ENCODE data around the gene ATP1A3. TPM values are rescaled to one million over a fixed set of nuclear protein-coding genes. Genes with fewer than 3 reads are reported as not detected.

Gene ATP1A3
- total and polyA plus RNA-seq, 4 donors = 0.09 to 0.40 (median 0.13) TPM

GRCh38 chr19:41930322-41930722, 63.7 kb downstream of the ATP1A3 start:
- H3K4me1 ChIP-seq (ENCODE audit: control insufficient read depth in 5 of 5, insufficient read depth in 5 of 5, low read length in 5 of 5) = peaks cover 0 to 6% (median 2%) of the 10 kb centered on the region in 5 donors
- ATAC-seq (ENCODE audit: insufficient read depth, low FRiP score) = no peak
- TF ChIP-seq CTCF (IDR thresholded peaks at IDR 0.05; ENCODE audit: control extremely low read depth, extremely low read depth) = no peak
- no peak for DNase-seq
- no peak overlapping the region for H3K9ac ChIP-seq (ENCODE audit: insufficient read depth in 1 of 2, low read length in 2 of 2)
- H3K9me3 ChIP-seq (ENCODE audit: control insufficient read depth in 4 of 4, insufficient read depth in 3 of 4, low read length in 3 of 4) = peaks cover 0 to 5% (median 0%) of the 10 kb centered on the region in 4 donors
- no peak overlapping the region for H3K4me3 ChIP-seq
- H3K36me3 ChIP-seq (ENCODE audit: control insufficient read depth in 4 of 4, insufficient read depth in 4 of 4, low read length in 4 of 4) = no peaks in the 10 kb centered on the region
- peaks cover 0 to 89% (median 79%) of the 10 kb centered on the region in 3 donors for H3K27me3 ChIP-seq (ENCODE audit: control insufficient read depth in 3 of 3, insufficient read depth in 3 of 3, low read length in 2 of 3)
- H3K27ac ChIP-seq (ENCODE audit: low read depth in 1 of 2, low read length in 1 of 2) = no peak overlapping the region
- 11 to 26% methylated on average over 7 of the region's 7 CpGs for WGBS, 2 donors

DNA sequence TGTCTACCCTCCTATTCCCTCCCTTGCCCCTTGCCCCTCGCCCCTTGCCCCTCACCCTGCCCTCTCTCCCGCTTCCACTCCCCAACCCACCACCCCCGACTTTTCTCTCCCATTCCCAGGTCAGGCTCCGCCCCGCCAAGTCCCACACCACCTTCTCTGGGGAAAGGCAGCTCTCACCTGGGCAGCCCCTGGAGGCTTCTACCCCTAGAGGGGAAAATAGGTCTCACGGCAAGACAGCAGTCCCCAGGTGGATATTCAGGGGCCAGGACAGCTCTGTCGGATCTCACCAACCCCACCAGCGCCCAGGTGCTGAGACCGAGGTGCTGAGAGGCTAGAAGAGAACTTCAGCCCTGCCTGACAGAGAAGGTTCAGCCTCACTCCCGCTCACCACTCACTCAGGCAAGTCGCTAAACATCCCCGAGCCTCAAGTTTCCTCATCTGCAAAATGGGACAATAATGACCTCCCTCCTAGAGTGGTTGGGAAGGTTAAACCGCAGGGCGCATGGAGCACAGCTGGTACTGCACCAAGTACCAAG, 64.4 kb downstream of the ATP1A3 start:
- peaks cover 0 to 91% (median 79%) of the 10 kb centered on the region in 3 donors for H3K27me3 ChIP-seq (ENCODE audit: control insufficient read depth in 3 of 3, insufficient read depth in 3 of 3, low read length in 2 of 3)
- no peak overlapping the region for H3K9ac ChIP-seq (ENCODE audit: insufficient read depth in 1 of 2, low read length in 2 of 2)
- no peak for TF ChIP-seq CTCF (IDR thresholded peaks at IDR 0.05; ENCODE audit: control extremely low read depth, extremely low read depth)
- peaks cover 0 to 6% (median 2%) of the 10 kb centered on the region in 5 donors for H3K4me1 ChIP-seq (ENCODE audit: control insufficient read depth in 5 of 5, insufficient read depth in 5 of 5, low read length in 5 of 5)
- DNase-seq = no peak
- 34 to 43% methylated on average over 14 of the region's 14 CpGs for WGBS, 2 donors
- H3K4me3 ChIP-seq = no peak overlapping the region
- H3K36me3 ChIP-seq (ENCODE audit: control insufficient read depth in 4 of 4, insufficient read depth in 4 of 4, low read length in 4 of 4) = no peaks in the 10 kb centered on the region
- peaks cover 0 to 5% (median 0%) of the 10 kb centered on the region in 4 donors for H3K9me3 ChIP-seq (ENCODE audit: control insufficient read depth in 4 of 4, insufficient read depth in 3 of 4, low read length in 3 of 4)
- H3K27ac ChIP-seq (ENCODE audit: low read depth in 1 of 2, low read length in 1 of 2) = no peak overlapping the region
- no peak for ATAC-seq (ENCODE audit: insufficient read depth, low FRiP score)

GRCh38 chr19:41928754-41929535, 65.1 kb downstream of the ATP1A3 start:
- Histone ChIP-seq H3K27ac (ENCODE audit: low read depth in 1 of 2, low read length in 1 of 2) (no peak overlapping the region), H3K36me3 (ENCODE audit: control insufficient read depth in 4 of 4, insufficient read depth in 4 of 4, low read length in 4 of 4) (no peaks in the 10 kb centered on the region), H3K4me3 (no peak overlapping the region), H3K9me3 (ENCODE audit: control insufficient read depth in 4 of 4, insufficient read depth in 3 of 4, low read length in 3 of 4) (peaks cover 0 to 5% (median 0%) of the 10 kb centered on the region in 4 donors), H3K4me1 (ENCODE audit: control insufficient read depth in 5 of 5, insufficient read depth in 5 of 5, low read length in 5 of 5) (peaks cover 0 to 6% (median 2%) of the 10 kb centered on the region in 5 donors), H3K9ac (ENCODE audit: insufficient read depth in 1 of 2, low read length in 2 of 2) (no peak overlapping the region), H3K27me3 (ENCODE audit: control insufficient read depth in 3 of 3, insufficient read depth in 3 of 3, low read length in 2 of 3) (peaks cover 0 to 93% (median 83%) of the 10 kb centered on the region in 3 donors)
- 7% methylated on average over 23 to 29 of the region's 29 CpGs for WGBS, 2 donors
- no peak for TF ChIP-seq CTCF (IDR thresholded peaks at IDR 0.05; ENCODE audit: control extremely low read depth, extremely low read depth)
- ATAC-seq (ENCODE audit: insufficient read depth, low FRiP score) = no peak
- DNase-seq = no peak

All from lung (tissue), 12 donors.